Mesothelial cell of epicardium (in vitro differentiated cells): ENCODE results near the gene AGBL4. TPM values are rescaled to one million over a fixed set of nuclear protein-coding genes. Genes with fewer than 3 reads are reported as not detected.

Experiments used
- DNase-seq, 2 experiments: peaks; one replicate each; pipeline ENCODE4 v3.0.0; 2021; ENCODE audit warnings: low spot score in 2 of 2; ENCODE audit not compliant: unreplicated experiment in 2 of 2
- H3K27ac Mint-ChIP-seq: 2 replicates; pipeline ENCODE4 v1.8.0; 2021; ENCODE audit warnings: mixed read lengths
- H3K27me3 Mint-ChIP-seq: 2 replicates; pipeline ENCODE4 v1.8.0; 2021; ENCODE audit warnings: low read depth, mixed read lengths
- H3K36me3 Mint-ChIP-seq: 2 replicates; pipeline ENCODE4 v1.8.0; 2021; ENCODE audit warnings: mixed read lengths
- H3K4me1 Mint-ChIP-seq: 2 replicates; pipeline ENCODE4 v1.8.0; 2021; ENCODE audit warnings: mixed read lengths
- H3K4me3 Mint-ChIP-seq: 2 replicates; pipeline ENCODE4 v1.8.0; 2021; ENCODE audit warnings: mild to moderate bottlenecking, moderate library complexity, mixed read lengths
- H3K9me3 Mint-ChIP-seq: 2 replicates; pipeline ENCODE4 v1.8.0; 2021; ENCODE audit warnings: mixed read lengths
- total RNA-seq: library from RNA; stranded (reverse); gene quantifications from 3 replicates; pipeline ENCODE4 v1.2.1, GENCODE V29; 2021
- TF ChIP-seq, protein P1 (sequence below): fragments of 200-600 bp; sonication (generic); IDR thresholded peaks from one replicate; pipeline ENCODE4 v1.5.0; 2021; ENCODE audit warnings: antibody characterized with exemption; ENCODE audit not compliant: unreplicated experiment

Gene AGBL4
- total RNA-seq, 1 donor from 2014 or later = 0.42 TPM

DNA sequence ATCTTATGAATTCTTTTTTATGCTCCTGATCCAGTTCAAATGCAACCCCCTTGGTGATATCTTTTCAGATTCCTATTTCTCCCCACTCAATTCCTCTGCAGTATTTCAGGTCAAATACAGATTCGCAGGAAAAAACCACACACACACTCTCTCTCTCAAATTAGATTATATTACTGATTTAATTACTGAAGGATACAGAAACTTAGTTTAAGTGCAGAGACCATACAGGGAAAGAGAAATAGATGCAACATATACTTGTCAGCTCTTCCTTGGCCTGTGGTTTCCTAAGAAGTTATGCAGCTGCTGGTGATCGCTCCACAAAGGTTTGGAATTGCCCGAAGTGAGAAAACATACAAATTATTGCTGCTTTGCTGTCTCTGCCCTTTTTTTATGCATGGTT, 400.9 kb downstream of the AGBL4 start:
- no peak for DNase-seq
- H3K36me3 Mint-ChIP-seq = no peaks in the 10 kb centered on the region
- H3K27me3 Mint-ChIP-seq = no peaks in the 10 kb centered on the region
- H3K27ac Mint-ChIP-seq = no peak overlapping the region
- no peaks in the 10 kb centered on the region for H3K4me1 Mint-ChIP-seq
- H3K4me3 Mint-ChIP-seq = no peak overlapping the region
- TF ChIP-seq, protein P1, sequence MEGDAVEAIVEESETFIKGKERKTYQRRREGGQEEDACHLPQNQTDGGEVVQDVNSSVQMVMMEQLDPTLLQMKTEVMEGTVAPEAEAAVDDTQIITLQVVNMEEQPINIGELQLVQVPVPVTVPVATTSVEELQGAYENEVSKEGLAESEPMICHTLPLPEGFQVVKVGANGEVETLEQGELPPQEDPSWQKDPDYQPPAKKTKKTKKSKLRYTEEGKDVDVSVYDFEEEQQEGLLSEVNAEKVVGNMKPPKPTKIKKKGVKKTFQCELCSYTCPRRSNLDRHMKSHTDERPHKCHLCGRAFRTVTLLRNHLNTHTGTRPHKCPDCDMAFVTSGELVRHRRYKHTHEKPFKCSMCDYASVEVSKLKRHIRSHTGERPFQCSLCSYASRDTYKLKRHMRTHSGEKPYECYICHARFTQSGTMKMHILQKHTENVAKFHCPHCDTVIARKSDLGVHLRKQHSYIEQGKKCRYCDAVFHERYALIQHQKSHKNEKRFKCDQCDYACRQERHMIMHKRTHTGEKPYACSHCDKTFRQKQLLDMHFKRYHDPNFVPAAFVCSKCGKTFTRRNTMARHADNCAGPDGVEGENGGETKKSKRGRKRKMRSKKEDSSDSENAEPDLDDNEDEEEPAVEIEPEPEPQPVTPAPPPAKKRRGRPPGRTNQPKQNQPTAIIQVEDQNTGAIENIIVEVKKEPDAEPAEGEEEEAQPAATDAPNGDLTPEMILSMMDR = no peak
- peaks cover 70% of the 10 kb centered on the region for H3K9me3 Mint-ChIP-seq

DNA sequence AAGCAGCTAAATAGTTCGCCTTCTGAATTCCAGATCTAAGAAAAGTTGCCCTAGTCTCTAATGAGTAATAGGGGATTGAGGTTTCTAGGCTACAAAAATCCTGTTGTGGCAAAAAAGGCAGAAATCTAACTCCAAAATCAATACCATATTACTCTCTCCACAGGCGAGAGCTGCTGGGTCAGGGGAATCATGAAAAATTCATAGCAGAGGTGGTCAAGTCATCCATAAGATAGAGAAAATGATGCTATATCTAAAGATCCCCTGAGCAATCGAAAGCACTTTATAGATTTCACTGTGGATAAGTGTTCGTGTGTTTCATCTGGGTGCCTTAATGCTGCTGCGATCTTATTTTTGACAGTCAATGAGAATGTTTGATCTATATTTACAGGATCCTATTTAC, 417.7 kb downstream of the AGBL4 start:
- DNase-seq = no peak
- H3K27ac Mint-ChIP-seq = no peak overlapping the region
- no peaks in the 10 kb centered on the region for H3K4me1 Mint-ChIP-seq
- H3K9me3 Mint-ChIP-seq = peaks cover 63% of the 10 kb centered on the region
- no peaks in the 10 kb centered on the region for H3K27me3 Mint-ChIP-seq
- H3K36me3 Mint-ChIP-seq = no peaks in the 10 kb centered on the region
- no peak overlapping the region for H3K4me3 Mint-ChIP-seq
- TF ChIP-seq, protein P1 = no peak

DNA sequence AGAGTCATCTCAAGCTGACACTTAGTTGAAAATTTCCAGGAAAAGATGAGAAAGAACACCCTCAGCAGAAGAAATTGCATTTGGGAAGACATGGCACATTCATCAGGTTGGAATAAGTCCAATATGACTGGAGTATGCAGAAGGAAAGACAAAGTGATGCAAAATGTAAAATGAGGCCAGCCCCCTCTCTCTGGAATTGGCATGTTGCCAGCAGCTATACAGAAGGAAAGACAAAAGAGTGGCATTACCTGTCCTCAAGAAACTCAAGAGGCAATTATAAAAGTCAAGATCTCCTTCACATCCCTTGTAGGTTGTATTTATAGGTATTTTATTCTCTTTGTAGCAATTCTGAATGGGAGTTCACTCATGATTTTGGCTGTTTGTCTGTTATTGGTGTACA, 426.3 kb downstream of the AGBL4 start:
- Mint-ChIP-seq H3K4me3 (no peak overlapping the region), H3K27me3 (no peaks in the 10 kb centered on the region), H3K9me3 (peaks cover 60% of the 10 kb centered on the region), H3K4me1 (no peaks in the 10 kb centered on the region), H3K27ac (no peak overlapping the region), H3K36me3 (no peaks in the 10 kb centered on the region)
- no peak for DNase-seq
- TF ChIP-seq, protein P1 = no peak

DNA sequence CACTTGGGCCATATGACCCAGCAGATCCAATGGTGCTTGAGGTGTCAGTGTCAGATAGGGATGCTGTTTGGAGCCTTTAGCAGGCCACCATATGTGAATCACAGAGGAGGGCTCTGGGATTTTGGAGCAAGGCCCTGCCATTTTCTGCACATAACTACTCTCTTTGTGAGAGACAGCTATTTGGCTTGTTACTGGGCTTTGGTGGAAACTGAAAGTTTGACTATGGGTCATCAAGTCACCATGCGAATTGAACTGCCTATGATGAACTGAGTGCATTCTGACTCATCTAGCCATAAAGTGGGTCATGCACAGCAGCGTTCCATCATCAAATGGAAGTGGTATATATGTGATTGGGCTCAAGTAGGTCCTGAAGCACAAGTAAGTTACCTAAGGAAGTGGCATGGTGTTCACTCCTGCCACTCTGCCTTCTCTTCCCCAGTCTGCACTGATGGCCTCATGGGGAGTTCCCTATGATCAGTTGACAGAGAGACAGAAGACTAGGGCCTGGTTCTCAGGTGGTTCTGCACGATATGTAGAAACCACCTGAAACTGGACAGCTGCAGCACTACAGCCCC, 447.3 kb downstream of the AGBL4 start:
- H3K4me3 Mint-ChIP-seq = no peak overlapping the region
- no peaks in the 10 kb centered on the region for H3K4me1 Mint-ChIP-seq
- H3K9me3 Mint-ChIP-seq = peaks cover 70% of the 10 kb centered on the region
- no peak overlapping the region for H3K27ac Mint-ChIP-seq
- no peaks in the 10 kb centered on the region for H3K36me3 Mint-ChIP-seq
- H3K27me3 Mint-ChIP-seq = no peaks in the 10 kb centered on the region
- no peak for DNase-seq
- TF ChIP-seq, protein P1 = no peak

DNA sequence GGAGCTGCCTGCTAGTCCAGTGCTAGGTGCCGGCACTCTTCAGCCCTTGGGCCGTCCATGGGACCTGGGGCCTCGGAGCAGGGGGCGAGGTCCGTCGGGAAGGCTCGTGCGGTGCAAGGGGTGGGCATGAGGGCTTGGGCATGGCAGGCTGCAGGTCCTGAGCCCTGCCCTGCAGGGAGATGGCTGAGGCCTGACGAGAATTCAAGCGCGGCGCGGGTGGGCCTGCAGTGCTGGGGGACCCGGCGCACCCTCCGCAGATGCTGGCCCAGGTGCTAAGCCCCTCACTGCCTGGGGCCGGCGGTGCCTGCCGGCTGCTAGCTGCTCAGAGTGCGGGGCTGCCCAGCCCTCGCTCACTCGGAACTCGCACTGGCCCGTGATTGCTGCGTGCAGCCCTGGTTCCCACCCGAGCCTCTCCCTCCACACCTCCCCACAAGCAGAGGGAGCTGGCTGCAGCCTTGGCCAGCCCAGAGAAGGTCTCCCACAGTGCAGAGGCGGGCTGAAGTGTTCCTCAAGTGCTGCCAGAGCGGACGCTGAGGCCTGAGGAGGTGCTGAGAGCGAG, 467.0 kb downstream of the AGBL4 start:
- Mint-ChIP-seq H3K27ac (no peak overlapping the region), H3K9me3 (peaks cover 61% of the 10 kb centered on the region), H3K4me3 (no peak overlapping the region), H3K36me3 (no peaks in the 10 kb centered on the region), H3K27me3 (no peaks in the 10 kb centered on the region), H3K4me1 (no peaks in the 10 kb centered on the region)
- DNase-seq = no peak
- TF ChIP-seq, protein P1 = no peak
